Small intestine (tissue), 7 donors: Measurements from ENCODE around the gene CFAP90. TPM values are rescaled to one million over a fixed set of nuclear protein-coding genes. Genes with fewer than 3 reads are reported as not detected.

Experiments
- DNase-seq, 2 donors: peaks; one replicate each; pipeline versions ENCODE4 v3.0.0 to v3.0.0-alpha.2; 2013
- FAIRE-seq: peaks from 2 replicates; lab custom pipeline; 2012; peaks lifted over from hg19 to GRCh38; lab: Jason Lieb, UNC
- H3K27ac ChIP-seq, 3 donors: one replicate each; pipeline ENCODE4 v1.5.1; 2013; ENCODE audit warnings: low read length in 2 of 3, mild to moderate bottlenecking in 2 of 3, control low read depth in 1 of 3, inconsistent platforms in 1 of 3, low read depth in 1 of 3, moderate library complexity in 1 of 3
- H3K27me3 ChIP-seq, 3 donors: one replicate each; pipeline ENCODE4 v1.6.1; 2013; ENCODE audit warnings: low read length in 3 of 3, inconsistent platforms in 1 of 3; ENCODE audit not compliant: control insufficient read depth in 3 of 3, insufficient read depth in 3 of 3
- H3K36me3 ChIP-seq, 3 donors: one replicate each; pipeline ENCODE4 v1.6.1; 2013; ENCODE audit warnings: low read length in 3 of 3, inconsistent platforms in 1 of 3, low read depth in 1 of 3, mild to moderate bottlenecking in 1 of 3, moderate library complexity in 1 of 3; ENCODE audit not compliant: control insufficient read depth in 3 of 3, insufficient read depth in 2 of 3
- H3K4me1 ChIP-seq, 3 donors: one replicate each; pipeline ENCODE4 v1.6.1; 2013; ENCODE audit warnings: low read length in 2 of 3, inconsistent platforms in 1 of 3, low read depth in 1 of 3, mild to moderate bottlenecking in 1 of 3, moderate library complexity in 1 of 3; ENCODE audit not compliant: control insufficient read depth in 3 of 3, insufficient read depth in 2 of 3
- H3K4me3 ChIP-seq, 3 donors: one replicate each; pipeline ENCODE4 v1.5.1; 2013; ENCODE audit warnings: low read length in 3 of 3, control low read depth in 1 of 3, inconsistent platforms in 1 of 3, low read depth in 1 of 3, mild to moderate bottlenecking in 1 of 3, moderate library complexity in 1 of 3
- H3K9me3 ChIP-seq, 2 donors: one replicate each; pipeline ENCODE4 v1.6.1; 2013; ENCODE audit warnings: low read depth in 1 of 2, low read length in 1 of 2; ENCODE audit not compliant: control insufficient read depth in 2 of 2, insufficient read depth in 1 of 2
- WGBS, 3 donors: extraction: QIAGEN DNeasy Blood & Tissue Kit; methylation state at CpG; one replicate each; pipeline ENCODE4 v1.1.7; 2013; 5-methylcytosine and 5-hydroxymethylcytosine counted together
- polyA plus RNA-seq, 4 donors: library from polyadenylated mRNA; stranded (reverse) in 3 of 4; unstranded in 1 of 4; fragments of 200-250 nt in 3 of 4; fragments of 120-200 nt in 1 of 4; gene quantifications; one replicate each; pipeline versions ENCODE4 v1.2.1 to v1.2.3, GENCODE V29; 2013
- donor health status: healthy with polysubstance abuse.
- donor health status: control.
- donor health status: control.
- donor health status: Bipolar disorder and iron deficiency.
- donor health status: healthy.

Gene CFAP90
- polyA plus RNA-seq, 4 donors: 0.16 to 0.56 TPM; not detected in 2

GRCh38 chr5:7857926-7858632 lies 7.1 kb upstream of the CFAP90 start:
- WGBS, 3 donors: 71 to 81% (median 77%) methylated on average over 9 of the region's 9 CpGs

GRCh38 chr5:7857361-7857760 lies 6.4 kb upstream of the CFAP90 start:
- no peaks in the 10 kb centered on the region for H3K9me3 ChIP-seq
- H3K4me3 ChIP-seq: no peak overlapping the region
- no peaks in the 10 kb centered on the region for H3K27me3 ChIP-seq
- 85 to 86% (median 85%) methylated on average over 5 of the region's 5 CpGs for WGBS, 3 donors
- FAIRE-seq (no peak), DNase-seq (no peak)
- H3K36me3 ChIP-seq: peaks cover 0 to 12% (median 4%) of the 10 kb centered on the region in 3 donors
- no peak overlapping the region for H3K27ac ChIP-seq
- H3K4me1 ChIP-seq: no peaks in the 10 kb centered on the region

More at GRCh38 chr5:7857926-7858632, 7.1 kb upstream of the CFAP90 start:
- Histone ChIP-seq H3K27me3 (no peaks in the 10 kb centered on the region), H3K27ac (no peak overlapping the region), H3K4me1 (no peaks in the 10 kb centered on the region), H3K9me3 (no peaks in the 10 kb centered on the region), H3K4me3 (no peak overlapping the region), H3K36me3 (peaks cover 2 to 14% (median 6%) of the 10 kb centered on the region in 3 donors)
- DNase-seq (no peak), FAIRE-seq (no peak)

DNA sequence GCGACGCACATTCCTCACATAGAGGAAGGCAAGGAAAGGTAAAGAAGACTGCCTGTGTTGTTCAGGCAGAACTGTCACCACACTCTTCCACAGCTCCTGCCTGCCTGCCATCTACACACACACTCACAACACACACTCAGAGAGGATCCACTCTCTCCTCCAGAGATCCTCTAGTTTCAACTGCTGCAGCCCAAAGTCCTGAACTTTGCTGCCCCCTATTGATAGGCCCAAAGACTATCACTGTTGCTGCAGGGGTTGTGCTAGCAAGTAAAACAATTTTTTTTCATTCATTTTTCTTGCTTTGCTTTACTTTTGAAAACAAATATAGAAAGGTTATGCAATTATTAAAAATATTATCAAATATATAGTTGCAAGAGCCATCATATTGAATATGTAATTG lies 5.9 kb upstream of the CFAP90 start:
- DNase-seq: peak in 1 of 2 donors; percentile 38
- WGBS, 3 donors: 91 to 97% (median 95%) methylated on average over 2 of the region's 2 CpGs

DNA sequence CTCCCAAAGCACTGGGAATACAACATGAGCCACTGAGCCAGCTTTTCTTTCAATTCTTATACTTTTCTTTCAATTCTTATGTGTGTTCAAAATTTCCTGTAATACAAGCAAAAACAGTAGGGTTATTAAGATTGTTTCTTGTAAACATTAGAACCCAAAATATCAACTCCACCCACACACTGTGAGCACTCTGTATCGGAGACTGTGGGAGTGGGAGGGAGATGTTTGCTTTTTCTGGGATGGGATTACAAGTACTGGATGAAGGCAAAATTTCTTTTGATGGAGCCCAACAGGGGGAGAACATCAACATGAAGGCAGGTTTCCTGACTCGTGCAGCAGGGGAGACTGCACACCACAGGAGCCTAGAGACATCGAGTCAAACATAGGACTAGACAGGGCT lies 4.7 kb upstream of the CFAP90 start:
- no peaks in the 10 kb centered on the region for H3K4me1 ChIP-seq
- peaks cover 0 to 3% (median 0%) of the 10 kb centered on the region in 3 donors for H3K27me3 ChIP-seq
- no peak overlapping the region for H3K27ac ChIP-seq
- no peak overlapping the region for H3K4me3 ChIP-seq
- no peak for DNase-seq
- FAIRE-seq: no peak
- H3K9me3 ChIP-seq: no peaks in the 10 kb centered on the region
- 71 to 80% (median 72%) methylated on average over 3 of the region's 3 CpGs for WGBS, 3 donors
- H3K36me3 ChIP-seq: peaks cover 0 to 9% (median 4%) of the 10 kb centered on the region in 3 donors

More for the DNA sequence above, 5.9 kb upstream of the CFAP90 start:
- no peak overlapping the region for H3K27ac ChIP-seq
- H3K4me1 ChIP-seq: no peaks in the 10 kb centered on the region
- H3K9me3 ChIP-seq: no peaks in the 10 kb centered on the region
- peaks cover 0 to under 1% (median 0%) of the 10 kb centered on the region in 3 donors for H3K27me3 ChIP-seq
- FAIRE-seq: no peak
- peaks cover 0 to 10% (median 4%) of the 10 kb centered on the region in 3 donors for H3K36me3 ChIP-seq
- no peak overlapping the region for H3K4me3 ChIP-seq

- DNase-seq: no peak
- H3K27ac ChIP-seq: no peak overlapping the region
- H3K27me3 ChIP-seq: peaks cover 0 to 19% (median 3%) of the 10 kb centered on the region in 3 donors
- H3K4me1 ChIP-seq: no peaks in the 10 kb centered on the region
- no peak for FAIRE-seq
- H3K4me3 ChIP-seq: no peak overlapping the region
- H3K36me3 ChIP-seq: peaks cover 0 to 4% (median 0%) of the 10 kb centered on the region in 3 donors
- no peaks in the 10 kb centered on the region for H3K9me3 ChIP-seq
- WGBS, 3 donors: 61 to 82% (median 73%) methylated on average over 2 of the region's 2 CpGs
These were observed 2.1 kb upstream of the CFAP90 start for GRCh38 chr5:7852988-7853387.

DNA sequence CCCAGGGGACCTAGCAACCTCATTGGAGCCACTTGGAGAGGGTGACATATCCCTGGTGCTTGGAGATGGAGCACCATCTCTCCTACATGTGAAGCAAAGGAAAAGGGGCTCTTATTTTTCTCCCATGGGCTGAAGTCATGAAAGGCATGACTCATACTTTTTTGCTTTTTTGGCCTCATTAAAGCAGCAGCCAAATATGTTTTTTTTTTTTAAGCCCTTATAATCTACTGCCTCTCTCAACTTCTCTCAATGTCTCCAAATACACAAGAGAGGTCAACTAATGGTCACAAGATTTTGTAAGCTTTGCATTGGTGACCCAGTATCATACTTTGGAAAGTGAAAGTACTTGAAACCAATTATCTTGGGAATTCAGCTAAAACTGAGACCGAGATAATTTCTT lies 1.6 kb upstream of the CFAP90 start:
- Histone ChIP-seq H3K36me3 (peaks cover 0 to 2% (median 0%) of the 10 kb centered on the region in 3 donors), H3K27me3 (peaks cover 0 to 21% (median 3%) of the 10 kb centered on the region in 3 donors), H3K4me3 (no peak overlapping the region), H3K27ac (no peak overlapping the region), H3K9me3 (no peaks in the 10 kb centered on the region), H3K4me1 (no peaks in the 10 kb centered on the region)
- no peak for FAIRE-seq
- no peak for DNase-seq
- 47 to 71% (median 70%) methylated on average over 1 of the region's 1 CpG for WGBS, 3 donors

- H3K9me3 ChIP-seq: no peaks in the 10 kb centered on the region
- H3K27me3 ChIP-seq: peaks cover 0 to 22% (median 3%) of the 10 kb centered on the region in 3 donors
- H3K36me3 ChIP-seq: no peaks in the 10 kb centered on the region
- FAIRE-seq (no peak), DNase-seq (no peak)
- no peak overlapping the region for H3K27ac ChIP-seq
- 69 to 76% (median 70%) methylated on average over 8 of the region's 8 CpGs for WGBS, 3 donors
- no peaks in the 10 kb centered on the region for H3K4me1 ChIP-seq
- H3K4me3 ChIP-seq: no peak overlapping the region
These were observed 820 bp upstream of the CFAP90 start for GRCh38 chr5:7851617-7852289.

GRCh38 chr5:7851240-7851592 lies 283 bp upstream of the CFAP90 start:
- Histone ChIP-seq H3K9me3 (no peaks in the 10 kb centered on the region), H3K27me3 (peaks cover 0 to 22% (median 3%) of the 10 kb centered on the region in 3 donors), H3K4me3 (peak overlapping the region; percentile 17 to 53 (median 20)), H3K36me3 (no peaks in the 10 kb centered on the region), H3K27ac (no peak overlapping the region), H3K4me1 (no peaks in the 10 kb centered on the region)
- FAIRE-seq: no peak
- DNase-seq: no peak
- 59 to 69% (median 64%) methylated on average over 16 of the region's 16 CpGs for WGBS, 3 donors
